ENCODE results near the gene KIF1A.

KIF1A gene

DNA sequence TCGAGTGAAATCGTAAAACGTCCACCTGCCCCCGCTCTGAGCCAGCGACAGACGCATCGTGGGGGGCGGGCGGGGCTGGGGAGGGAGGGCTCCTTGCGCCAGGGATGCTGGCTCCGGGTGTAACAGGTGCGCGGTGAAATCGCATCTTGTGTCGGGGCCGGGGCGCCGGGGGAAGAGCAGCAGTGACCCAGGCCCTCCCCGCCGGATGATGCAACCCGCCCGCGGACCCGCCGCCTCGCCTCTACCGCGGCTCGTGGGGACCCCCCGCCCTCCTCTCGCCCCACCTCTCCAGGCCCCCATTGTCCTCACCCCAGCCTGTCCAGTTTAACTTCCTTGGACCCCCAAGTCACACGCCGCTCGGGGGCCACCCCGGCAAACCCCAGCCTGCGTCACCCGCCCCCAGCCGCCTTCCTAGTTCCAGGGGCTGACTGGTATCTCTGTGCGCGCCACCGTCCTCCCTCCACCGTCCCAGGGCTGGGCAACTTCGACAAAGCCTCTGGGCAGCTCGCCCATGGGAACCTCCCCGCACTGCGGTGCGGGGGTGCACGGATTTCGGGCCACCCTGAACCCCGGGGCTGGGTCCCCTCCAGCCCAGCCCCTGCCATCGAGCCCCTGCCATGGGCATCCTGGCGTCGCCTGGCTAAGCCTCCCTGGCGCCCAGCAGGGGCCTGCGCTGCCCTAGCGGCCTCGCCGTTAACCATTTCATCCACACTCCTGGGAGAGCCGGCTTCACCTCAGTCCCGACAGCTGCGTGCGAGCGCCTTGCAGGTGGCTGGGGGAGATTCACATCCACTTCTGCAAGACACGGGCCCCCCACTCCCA is 799 bp upstream of the KIF1A start:
- DNase-seq (ENCODE audit: low read depth in 2 of 2), result no peak

- DNase-seq (ENCODE audit: low read depth in 2 of 2), result no peak
Measured at GRCh38 chr2:240819126-240819857, 727 bp downstream of the KIF1A start.

DNA sequence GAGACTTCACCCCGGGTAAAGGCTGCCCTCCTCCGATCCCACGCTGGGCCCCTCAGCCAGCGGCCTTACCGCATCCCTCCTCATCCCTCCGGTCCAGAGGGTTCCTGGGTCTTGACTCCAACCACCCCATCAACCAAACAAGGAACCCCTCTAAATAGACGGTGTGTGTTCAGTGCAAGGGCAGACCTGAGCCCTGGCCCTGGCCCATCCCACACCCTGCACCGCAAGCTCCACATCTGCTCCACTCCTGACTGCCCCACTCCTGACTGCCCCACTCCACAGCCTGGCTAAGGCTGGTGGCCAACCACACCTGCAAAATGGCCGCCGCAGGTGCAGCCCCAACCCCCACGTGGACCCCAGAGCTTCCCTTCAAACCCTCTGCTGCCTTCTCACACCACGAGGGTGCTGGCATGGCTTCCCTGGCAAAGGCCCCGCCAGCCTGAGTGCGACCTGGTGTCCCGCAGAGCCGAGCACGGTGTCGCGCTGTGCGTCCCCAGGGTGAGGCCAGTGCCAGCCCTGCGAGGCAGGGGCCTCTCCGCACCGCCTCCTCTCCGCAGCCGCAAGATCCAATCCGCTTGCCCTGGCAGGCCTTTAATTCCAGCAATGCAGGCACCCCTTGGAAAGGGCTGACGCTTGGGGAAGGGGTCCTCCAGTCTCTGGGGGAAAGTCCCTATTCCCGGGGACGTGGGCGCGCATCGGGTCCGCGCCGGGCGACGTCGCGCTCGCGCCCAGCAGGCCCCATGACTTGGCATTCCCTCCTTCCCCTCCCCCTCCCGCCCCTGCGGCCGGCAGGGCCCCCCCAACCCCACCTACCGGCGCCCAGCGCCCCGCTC is 1.5 kb downstream of the KIF1A start:
- no peak for DNase-seq (ENCODE audit: low read depth in 2 of 2)

DNA sequence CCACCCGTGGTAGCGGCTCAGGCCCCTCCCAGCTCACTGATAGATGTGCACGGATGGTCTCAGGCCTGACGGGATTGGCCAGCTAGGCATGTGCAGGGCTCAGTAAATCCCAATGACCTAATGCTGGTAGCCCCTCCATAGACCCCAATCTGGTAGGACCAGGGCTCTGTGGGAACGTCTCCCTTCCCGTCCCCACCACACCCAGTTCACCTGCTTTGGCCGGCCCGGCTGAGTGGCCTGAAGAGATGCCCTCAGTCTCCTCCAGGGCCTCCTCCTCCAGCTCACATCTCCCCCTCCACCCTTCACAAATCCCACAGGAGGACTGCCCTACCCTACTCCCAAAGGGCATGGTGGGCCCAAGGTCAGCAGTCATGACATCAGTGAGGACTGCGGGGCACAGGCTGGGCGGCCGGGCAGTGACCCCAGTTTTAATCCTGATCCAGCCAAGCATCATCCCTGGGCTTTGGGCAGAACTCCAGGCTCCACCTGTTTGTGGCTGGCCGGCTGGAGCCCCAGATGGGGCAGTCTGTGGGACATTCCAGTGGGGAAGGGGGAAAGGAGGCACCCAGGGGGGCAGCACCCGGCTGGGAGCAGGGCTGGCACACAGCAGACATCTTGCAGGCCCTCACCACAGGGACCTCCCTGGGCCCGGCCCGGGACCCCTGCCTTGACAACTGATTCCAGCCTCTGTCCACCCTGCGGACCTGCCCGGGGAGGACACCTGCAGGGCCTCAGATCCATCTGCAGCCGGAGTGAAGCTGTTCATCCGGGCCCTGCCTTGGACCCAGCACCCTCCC is 2.3 kb downstream of the KIF1A start:
- no peak for DNase-seq (ENCODE audit: low read depth in 2 of 2)

DNA sequence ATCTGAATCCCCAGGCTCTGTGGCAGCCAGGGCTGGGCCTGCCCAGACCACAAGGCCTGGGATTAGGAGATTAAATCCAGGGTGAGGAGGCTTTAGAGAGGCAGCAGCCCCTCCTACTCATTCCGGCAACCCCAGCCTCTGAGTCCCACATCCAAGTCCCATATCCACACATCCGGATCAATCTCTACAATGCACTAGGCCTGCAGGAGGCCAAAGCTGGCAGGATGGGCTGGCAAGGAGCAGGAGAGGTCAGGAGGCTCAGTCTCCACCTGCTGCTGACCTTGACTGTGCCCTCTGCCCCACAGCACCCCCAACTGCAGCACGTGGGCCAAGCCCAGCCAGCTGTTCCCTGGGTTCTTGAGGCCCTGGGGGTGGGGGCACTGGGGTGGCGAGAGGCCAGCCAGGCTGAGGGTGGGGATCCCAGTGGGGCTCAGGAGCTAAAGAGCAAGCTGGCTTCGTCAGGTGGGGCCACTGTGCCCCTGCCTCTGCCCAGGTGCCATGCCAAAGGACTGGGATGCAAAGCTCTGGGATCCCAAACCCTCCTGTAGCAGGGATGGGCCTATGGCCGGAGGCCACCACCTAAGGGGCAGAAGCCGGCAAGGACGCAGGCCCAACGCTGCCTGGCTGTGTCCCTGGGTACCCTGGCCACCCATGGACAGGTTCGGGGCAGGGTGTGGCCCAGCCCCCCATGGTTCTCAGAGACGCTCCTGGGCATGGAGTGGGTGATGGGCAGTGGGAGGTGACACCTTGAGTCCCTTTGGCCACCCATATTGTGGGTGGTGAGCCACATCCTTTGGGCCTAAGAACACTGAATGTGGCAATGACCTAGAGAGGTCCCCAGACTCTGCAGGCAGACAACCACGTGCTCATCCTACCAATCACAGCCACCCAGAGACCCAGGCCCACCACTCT is 3.2 kb downstream of the KIF1A start:
- DNase-seq (ENCODE audit: low read depth in 2 of 2), result no peak

- DNase-seq (ENCODE audit: low read depth in 2 of 2), result no peak
Measured at GRCh38 chr2:240815761-240816583, 4.0 kb downstream of the KIF1A start.

GRCh38 chr2:240814946-240815760 is 4.9 kb downstream of the KIF1A start:
- no peak for DNase-seq (ENCODE audit: low read depth in 2 of 2)

DNA sequence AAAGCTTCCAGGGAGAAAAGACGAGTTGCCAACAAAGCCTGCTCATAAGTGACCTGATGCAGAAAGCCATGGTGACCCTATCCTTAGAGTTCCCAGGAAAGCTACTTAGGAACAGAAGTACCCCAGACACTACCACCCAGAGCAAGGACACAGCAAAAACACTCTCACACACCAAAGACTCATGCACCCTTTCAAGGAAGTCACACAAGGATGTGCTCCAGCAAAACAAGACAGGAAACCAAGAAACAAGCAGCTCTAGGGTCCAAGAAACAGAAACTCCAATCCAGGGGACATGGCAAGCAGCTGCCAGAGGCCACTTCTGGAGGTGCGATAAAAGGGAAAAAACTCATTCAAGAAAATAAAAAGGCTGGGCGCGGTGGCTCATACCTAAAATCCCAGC is 5.7 kb downstream of the KIF1A start:
- no peak for DNase-seq (ENCODE audit: low read depth in 2 of 2)

- no peak for DNase-seq (ENCODE audit: low read depth in 2 of 2)
Measured at GRCh38 chr2:240813231-240813921, 6.6 kb downstream of the KIF1A start.

GRCh38 chr2:240812721-240813120 is 7.3 kb downstream of the KIF1A start:
- no peak for DNase-seq (ENCODE audit: low read depth in 2 of 2)

- no peak for DNase-seq (ENCODE audit: low read depth in 2 of 2)
Measured at GRCh38 chr2:240812301-240812680, 7.7 kb downstream of the KIF1A start.

GRCh38 chr2:240811346-240812300 is 8.4 kb downstream of the KIF1A start:
- no peak for DNase-seq (ENCODE audit: low read depth in 2 of 2)

GRCh38 chr2:240810621-240811020 is 9.4 kb downstream of the KIF1A start:
- no peak for DNase-seq (ENCODE audit: low read depth in 2 of 2)

DNA sequence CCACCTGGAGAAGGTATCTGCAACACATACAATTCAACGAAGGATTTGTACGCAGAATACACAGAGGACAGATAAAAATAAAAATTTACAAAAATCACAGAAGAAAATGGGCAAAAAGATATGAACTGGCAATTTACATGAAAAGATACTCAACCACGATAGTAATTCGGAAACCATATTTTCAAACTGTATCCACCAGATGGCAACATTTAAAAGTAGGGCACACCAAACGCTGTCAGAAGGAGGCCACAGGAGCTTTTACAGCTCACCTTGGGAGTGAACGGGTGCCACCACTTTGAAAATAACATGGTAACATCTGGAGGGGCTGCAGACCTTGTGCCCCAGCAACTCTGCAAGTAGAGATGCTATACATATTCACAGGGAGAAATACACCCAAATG is 9.8 kb downstream of the KIF1A start:
- DNase-seq (ENCODE audit: low read depth in 2 of 2), result no peak

DNA sequence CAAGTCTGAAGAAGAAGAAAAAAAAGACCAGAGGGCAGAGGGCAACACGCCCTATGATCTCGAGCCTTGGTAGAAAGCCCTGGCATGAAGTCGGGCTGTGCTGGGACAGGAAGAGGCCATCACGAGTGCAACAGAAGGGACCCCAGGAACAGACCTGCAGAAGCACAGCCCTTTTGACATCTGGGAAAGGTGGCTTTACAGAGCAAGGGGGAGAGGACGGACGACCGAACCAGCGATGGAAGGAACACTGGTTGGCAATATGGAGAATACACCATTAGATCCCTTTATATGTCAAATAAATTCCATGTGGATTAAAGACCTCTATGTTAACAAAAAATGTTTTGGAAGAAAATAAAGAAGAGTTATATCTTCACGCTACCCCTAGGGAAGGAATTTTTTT is 10.7 kb downstream of the KIF1A start:
- no peak for DNase-seq (ENCODE audit: low read depth in 2 of 2)

DNA sequence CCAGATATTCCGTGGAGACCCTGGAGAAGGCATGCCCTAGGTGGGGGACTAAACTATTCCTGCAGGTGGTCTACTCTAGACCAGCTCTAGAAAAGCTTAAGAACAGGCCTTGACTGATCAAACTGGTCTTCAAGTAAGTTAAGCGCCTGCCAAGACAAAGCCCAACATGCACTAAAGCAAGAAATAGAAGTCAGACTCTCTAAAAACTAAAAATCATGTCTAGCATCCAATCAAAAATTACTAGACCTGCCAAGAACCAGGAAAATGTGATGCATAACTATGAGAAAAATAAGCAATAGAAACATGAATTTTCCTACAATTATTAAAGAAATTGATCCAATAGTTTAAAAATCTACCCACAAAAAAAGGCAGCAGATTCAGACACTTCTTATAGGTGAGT is 13.6 kb downstream of the KIF1A start:
- DNase-seq (ENCODE audit: low read depth in 2 of 2), result no peak

DNA sequence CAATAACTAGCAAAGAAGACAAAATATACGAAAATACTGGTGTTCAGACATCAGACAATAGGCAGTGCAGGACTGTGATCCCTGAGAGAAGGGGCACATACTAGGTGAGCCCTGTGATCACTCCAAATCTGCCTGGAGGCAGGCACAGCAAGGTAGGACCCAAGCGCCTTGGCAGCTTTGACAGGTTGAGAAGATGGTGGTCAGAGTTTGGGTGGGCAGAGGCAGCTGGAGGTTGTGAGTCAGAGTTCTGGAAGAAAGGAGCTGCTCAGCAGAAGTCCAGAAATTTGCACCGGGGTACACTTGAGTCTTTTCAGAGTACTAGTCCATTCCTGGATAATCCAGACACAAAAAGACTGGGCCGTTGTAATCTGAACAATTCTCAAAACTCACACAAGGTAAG is 14.0 kb downstream of the KIF1A start:
- DNase-seq (ENCODE audit: low read depth in 2 of 2), result no peak
